Measurements from ENCODE around the gene MOK. TPM values are rescaled to one million over a fixed set of nuclear protein-coding genes. Genes with fewer than 3 reads are reported as not detected.
"Not testable (repeated sequence)": the region's sequence is repeated elsewhere in the genome, so short reads cannot be mapped to it uniquely, and the experiment has no call there.

Gene MOK, protein sequence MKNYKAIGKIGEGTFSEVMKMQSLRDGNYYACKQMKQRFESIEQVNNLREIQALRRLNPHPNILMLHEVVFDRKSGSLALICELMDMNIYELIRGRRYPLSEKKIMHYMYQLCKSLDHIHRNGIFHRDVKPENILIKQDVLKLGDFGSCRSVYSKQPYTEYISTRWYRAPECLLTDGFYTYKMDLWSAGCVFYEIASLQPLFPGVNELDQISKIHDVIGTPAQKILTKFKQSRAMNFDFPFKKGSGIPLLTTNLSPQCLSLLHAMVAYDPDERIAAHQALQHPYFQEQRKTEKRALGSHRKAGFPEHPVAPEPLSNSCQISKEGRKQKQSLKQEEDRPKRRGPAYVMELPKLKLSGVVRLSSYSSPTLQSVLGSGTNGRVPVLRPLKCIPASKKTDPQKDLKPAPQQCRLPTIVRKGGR
- 14.5 TPM for total RNA-seq

DNA sequence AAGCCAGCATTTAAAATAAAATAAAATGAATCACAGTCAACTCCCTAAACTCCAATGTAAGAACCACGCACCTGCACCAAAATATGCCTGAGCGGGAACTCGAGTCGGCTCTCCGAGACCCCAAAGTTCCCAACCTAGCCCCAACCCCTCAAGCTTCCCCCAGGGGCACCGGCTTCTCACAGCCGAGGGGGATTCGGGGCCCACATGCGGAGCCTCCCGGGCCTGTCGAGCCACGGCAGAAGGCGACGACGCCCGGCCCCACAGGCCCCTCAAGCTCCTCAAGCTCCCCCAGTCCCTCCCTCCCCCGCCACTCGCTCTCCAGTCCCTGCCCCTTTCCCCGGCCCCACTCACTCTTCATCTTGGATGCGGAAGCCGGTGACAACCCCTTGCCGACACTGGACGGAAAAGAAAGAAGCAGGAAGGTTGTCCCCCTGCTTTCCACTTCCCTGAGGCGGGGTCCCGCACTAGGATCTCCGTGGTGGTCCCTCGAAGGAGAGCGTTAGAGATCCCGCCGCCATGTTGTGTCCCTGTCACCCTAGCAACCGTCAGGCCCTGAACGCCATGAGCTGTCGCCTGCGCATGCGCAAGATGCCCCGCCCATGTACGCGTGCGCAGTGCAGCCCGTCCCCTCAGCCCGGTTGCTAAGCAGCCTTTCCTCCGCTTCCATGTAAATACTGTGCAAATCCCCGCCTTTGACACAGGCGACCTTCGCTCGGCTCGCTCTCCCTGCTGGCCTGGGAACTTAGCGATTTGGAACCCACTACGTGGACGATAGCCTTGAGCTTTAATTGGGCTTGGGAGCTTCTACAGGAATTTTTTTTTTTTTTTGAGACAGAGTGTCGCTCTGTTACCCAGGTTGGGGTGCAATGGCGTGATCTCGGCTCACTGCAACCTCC is at the start of gene MOK:
Gene MOK (minus strand): TSS at position 554 of the 896 bp plus-strand sequence. CDS start 196 bp downstream, at position 358.
- peak; percentile 98 for DNase-seq

DNA sequence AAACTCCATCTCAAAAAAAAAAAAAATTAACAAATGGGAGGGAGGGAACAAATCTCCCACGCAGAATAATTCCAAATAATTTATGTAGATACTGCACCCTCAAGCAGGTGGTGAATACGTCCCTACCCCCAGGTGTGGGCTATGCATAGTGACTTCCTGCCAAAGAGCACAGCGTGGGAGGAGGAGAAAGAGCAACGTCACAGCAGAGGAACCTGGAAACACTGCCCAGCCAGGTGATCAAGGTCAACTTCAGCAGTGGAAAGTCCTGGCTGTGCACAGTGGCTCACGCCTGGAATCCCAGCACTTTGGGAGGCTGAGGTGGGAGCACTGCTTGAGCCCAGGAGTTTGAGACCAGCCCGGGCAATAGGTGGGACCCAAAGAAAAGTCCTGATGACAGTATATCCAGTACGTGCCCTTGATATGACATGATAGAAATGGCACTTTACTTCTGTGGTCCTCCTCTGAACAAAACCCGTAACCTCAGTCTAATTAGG is 48.2 kb upstream of the MOK start:
- no peak for DNase-seq

DNA sequence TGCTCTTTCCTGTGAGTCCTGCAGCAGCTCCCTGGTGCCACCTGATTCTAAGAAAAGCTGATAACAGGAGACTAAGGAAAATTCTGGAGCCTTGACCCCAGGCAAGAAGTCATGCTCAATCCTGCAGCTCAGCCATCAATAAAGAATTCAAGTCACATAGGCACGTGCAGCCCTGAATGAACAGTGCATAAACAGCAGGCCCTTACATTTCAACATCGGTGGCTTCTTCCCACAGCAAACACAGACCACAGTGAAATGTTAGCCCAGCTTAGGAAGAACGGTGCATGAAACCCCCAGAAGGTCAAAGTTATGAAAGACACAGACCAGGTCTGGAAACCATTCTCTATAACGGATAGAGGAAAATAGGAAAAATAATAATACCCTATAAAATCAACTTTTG is 47.2 kb upstream of the MOK start:
- no peak for DNase-seq

DNA sequence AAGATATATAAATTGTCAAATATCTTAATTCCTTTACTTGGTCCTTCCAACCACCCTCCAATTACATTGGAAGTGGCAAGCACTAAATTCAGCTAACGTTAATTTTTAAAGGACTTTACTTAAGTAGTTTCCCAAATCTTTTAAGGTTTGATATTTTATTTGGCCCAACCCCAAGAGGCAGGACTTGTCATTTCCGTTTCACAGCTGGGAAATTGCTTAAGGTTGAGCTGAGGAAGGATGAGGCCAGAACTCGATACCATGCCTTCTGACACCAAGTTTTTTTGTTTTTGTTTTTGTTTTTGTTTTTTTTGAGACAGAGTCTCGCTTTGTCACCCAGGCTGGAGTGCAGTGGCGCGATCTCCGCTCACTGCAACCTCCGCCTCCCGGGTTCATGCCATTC is 46.6 kb upstream of the MOK start:
- not testable (repeated sequence) for DNase-seq

DNA sequence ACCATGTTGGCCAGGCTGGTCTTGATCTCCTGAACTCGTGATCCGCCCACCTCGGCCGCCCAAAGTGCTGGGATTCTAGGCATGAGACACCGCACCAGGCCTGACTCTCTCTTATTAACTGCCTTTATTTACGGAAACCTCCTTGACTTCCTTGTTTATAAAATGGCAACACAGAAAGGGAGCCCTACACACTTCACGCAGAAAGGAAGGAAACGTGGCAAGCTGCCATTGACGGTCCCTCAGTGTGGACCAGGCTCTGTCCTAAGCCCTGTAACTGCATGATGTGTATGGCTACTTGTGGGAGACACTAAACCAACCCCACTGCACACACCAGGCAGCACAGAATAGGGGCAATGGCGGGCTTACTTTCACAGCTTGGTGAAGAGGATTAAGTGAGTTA is 46.1 kb upstream of the MOK start:
- no peak for DNase-seq

GRCh38 chr14:102348376-102348775 is 43.4 kb upstream of the MOK start:
- no peak for DNase-seq

GRCh38 chr14:102346645-102347044 is 41.7 kb upstream of the MOK start:
- no peak for DNase-seq

GRCh38 chr14:102345232-102345631 is 40.3 kb upstream of the MOK start:
- no peak for DNase-seq

GRCh38 chr14:102344485-102344884 is 39.5 kb upstream of the MOK start:
- DNase-seq = no peak

GRCh38 chr14:102344084-102344483 is 39.1 kb upstream of the MOK start:
- no peak for DNase-seq

GRCh38 chr14:102342238-102342637 is 37.3 kb upstream of the MOK start:
- no peak for DNase-seq

DNA sequence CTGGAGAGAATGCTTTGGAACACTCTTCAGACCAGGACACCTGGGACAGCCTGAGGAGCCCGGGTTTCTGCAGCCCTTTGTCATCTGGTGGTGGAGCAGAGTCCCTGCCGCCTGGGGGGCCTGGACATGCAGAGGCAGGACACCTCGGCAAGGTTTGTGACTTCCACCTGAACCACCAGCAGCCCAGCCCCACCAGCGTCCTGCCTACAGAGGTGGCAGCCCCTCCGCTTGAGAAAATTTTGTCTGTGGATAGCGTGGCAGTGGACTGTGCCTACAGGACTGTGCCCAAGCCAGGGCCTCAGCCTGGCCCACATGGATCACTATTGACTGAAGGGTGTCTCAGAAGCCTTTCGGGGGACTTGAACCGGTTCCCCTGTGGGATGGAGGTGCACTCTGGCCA is 36.6 kb upstream of the MOK start:
- no peak for DNase-seq

DNA sequence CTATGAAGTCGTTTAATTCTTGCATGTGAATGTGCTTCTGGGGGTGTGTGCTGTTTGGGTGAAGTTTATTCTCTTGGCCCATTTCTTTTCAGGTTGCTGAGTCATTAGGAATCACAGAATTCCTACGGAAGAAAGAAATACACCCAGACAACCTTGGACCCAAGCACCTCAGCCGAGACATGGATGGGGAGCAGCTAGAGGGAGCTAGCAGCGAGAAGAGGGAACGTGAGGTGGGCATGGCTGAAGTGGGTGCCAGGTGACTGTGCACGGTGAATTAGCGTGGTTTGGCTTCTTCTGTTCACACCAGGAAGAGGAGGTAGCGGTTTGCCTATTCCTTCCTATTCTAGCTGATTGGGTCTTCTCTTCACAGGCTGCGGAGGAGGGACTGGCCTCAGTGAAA is 33.8 kb upstream of the MOK start:
- DNase-seq = no peak

- DNase-seq = no peak
Observed at GRCh38 chr14:102335163-102335562, 30.2 kb upstream of the MOK start.

DNA sequence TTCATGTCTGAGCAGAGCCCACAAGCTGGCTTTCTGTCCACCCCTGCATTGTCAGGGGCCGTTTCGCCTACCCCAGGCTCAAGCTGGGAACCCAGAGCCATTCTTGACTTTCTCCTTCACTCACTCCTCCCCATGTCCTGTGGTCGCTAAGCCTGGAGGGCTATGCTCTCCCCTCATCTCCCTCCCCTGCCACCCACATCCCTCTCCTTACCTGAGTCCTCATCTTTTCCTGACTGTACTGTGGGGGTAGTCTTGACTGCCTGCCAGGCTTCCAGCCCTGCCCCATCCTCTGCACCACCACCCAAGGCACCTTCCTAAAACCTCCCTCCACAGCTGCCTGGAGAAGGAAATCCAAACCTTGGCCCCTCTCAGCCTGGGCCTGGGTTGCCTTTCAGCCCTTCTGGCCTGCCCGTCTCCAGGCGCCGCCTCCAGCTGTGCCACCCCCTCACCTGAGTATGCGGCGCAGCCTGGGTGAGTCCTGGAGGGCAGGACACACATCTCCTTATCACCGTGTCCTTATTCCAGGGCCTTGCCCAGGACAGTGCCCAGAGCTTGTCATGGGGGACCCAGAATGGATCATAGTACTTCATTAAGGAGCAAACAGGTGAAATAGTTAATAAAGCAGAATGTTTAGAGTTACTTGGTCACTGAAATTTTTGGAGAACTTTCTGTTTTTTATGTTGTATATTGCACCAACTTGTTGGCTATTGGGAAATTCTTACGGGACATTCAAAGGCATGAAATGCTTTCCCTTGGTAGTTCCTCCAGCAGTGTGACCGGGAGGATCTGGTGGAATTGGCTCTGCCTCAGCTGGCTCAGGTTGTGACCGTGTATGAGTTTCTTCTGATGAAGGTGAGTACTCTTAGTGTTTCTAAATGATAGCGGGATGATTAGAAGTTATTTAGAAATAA is 29.1 kb upstream of the MOK start:
- DNase-seq = no peak

GRCh38 chr14:102333390-102333789 is 28.4 kb upstream of the MOK start:
- DNase-seq = no peak

GRCh38 chr14:102330806-102331205 is 25.8 kb upstream of the MOK start:
- no peak for DNase-seq

DNA sequence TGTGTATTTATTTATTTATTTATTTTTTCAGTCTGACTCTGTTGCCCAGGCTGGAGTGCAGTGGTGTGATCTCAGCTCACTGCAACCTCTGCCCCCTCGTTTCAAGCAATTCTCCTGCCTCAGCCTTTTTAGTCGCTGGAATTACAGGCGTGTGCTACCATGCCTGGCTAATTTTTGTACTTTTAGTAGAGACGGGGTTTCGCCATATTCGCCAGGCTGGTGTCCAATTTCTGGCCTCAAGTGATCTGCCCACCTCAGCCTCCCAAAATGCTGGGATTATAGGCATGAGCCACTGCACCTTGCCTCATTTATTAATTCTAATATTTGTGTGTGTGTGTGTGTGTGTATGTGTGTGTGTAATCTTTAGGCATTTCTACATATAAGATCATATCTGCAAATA is 24.4 kb upstream of the MOK start:
- not testable (repeated sequence) for DNase-seq

DNA sequence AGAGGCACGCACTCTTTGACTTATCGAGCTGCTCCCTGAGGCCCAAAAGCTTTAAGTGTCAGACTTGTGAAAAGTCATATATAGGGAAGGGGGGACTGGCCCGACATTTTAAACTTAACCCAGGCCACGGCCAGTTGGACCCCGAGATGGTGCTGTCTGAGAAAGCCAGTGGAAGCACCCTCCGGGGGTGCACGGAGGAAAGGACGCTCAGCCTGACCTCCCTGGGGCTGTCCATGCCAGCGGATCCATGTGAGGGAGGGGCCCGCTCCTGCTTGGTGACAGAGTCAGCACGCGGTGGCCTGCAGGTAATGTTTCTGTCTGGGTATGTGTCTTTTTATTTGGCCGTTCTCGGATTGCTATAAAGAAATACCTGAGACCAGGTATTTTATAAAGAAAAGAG is 21.6 kb upstream of the MOK start:
- no peak for DNase-seq

DNA sequence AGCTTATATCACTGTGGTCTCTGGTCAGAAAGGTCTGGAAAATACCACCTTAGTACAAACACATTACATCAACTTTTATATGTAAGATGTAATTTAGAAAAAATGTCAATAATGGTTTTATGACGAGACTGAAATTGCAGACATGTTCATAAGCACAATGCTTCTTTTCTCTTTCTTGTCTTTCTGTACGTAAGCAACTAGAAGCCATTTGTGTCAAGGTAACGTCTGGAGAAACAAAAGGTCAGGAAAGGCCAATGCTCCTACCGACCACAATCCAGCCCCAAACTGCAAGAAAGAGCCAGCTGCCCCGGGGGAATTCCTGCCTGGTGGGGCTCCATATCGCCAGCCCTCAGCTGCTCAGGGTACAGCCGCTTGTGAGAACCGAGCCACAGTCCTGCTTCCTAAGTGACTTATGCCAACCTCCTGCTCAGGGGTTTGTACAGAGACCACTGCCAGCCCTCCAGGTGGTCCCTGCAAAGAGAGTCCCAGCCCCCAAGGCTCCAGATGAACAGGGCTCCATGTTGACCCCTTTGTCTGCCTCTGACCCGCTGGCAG is 20.9 kb upstream of the MOK start:
- no peak for DNase-seq

GRCh38 chr14:102323102-102323501 is 18.1 kb upstream of the MOK start:
- peak; percentile 25 for DNase-seq

All from skin of body (tissue), 2 donors.